ENCODE results near the gene TTLL11.

The TTLL11 gene

GRCh38 chr9:121782514-121783110 lies 310.5 kb downstream of the TTLL11 start:
- FAIRE-seq (no peak), DNase-seq (ENCODE audit: insufficient read length, low spot score) (no peak)

GRCh38 chr9:121781701-121782464 lies 311.2 kb downstream of the TTLL11 start:
- DNase-seq (ENCODE audit: insufficient read length, low spot score): no peak
- FAIRE-seq: no peak

- FAIRE-seq (no peak), DNase-seq (ENCODE audit: insufficient read length, low spot score) (no peak)
These were observed 312.0 kb downstream of the TTLL11 start for GRCh38 chr9:121781145-121781548.

GRCh38 chr9:121780177-121781040 lies 312.7 kb downstream of the TTLL11 start:
- no peak for FAIRE-seq
- DNase-seq (ENCODE audit: insufficient read length, low spot score): no peak

- FAIRE-seq: no peak
These were observed 313.6 kb downstream of the TTLL11 start for GRCh38 chr9:121779381-121780117.

GRCh38 chr9:121778252-121779225 lies 314.6 kb downstream of the TTLL11 start:
- FAIRE-seq: no peak
- DNase-seq (ENCODE audit: insufficient read length, low spot score): no peak

More at GRCh38 chr9:121779381-121780117, 313.6 kb downstream of the TTLL11 start:
- no peak for DNase-seq (ENCODE audit: insufficient read length, low spot score)

GRCh38 chr9:121776739-121777637 lies 316.1 kb downstream of the TTLL11 start:
- FAIRE-seq: no peak

GRCh38 chr9:121776001-121776738 lies 316.9 kb downstream of the TTLL11 start:
- FAIRE-seq: no peak

More at GRCh38 chr9:121776739-121777637, 316.1 kb downstream of the TTLL11 start:
- DNase-seq (ENCODE audit: insufficient read length, low spot score): no peak

GRCh38 chr9:121774715-121775613 lies 318.1 kb downstream of the TTLL11 start:
- FAIRE-seq: no peak
- DNase-seq (ENCODE audit: insufficient read length, low spot score): no peak

More at GRCh38 chr9:121776001-121776738, 316.9 kb downstream of the TTLL11 start:
- no peak for DNase-seq (ENCODE audit: insufficient read length, low spot score)

- FAIRE-seq (no peak), DNase-seq (ENCODE audit: insufficient read length, low spot score) (no peak)
These were observed 319.0 kb downstream of the TTLL11 start for GRCh38 chr9:121773954-121774714.

GRCh38 chr9:121773286-121773953 lies 319.7 kb downstream of the TTLL11 start:
- FAIRE-seq: no peak
- DNase-seq (ENCODE audit: insufficient read length, low spot score): no peak

GRCh38 chr9:121772600-121773285 lies 320.4 kb downstream of the TTLL11 start:
- FAIRE-seq (no peak), DNase-seq (ENCODE audit: insufficient read length, low spot score) (no peak)

Data from GM19239 (cell line).